Vagina (tissue), 2 donors: ENCODE measurements around the gene CCDC87. TPM values are rescaled to one million over a fixed set of nuclear protein-coding genes. Genes with fewer than 3 reads are reported as not detected.

Source experiments
- DNase-seq, 2 donors: peaks; one replicate each; pipeline ENCODE4 v3.0.0-alpha.2; 2017; ENCODE audit errors: extremely low spot score in 2 of 2
- H3K27ac ChIP-seq: fragments of 200-600 bp; sonication (generic); one replicate; pipeline ENCODE4 v1.5.1; 2019
- H3K27me3 ChIP-seq: fragments of 200-600 bp; sonication (generic); one replicate; pipeline ENCODE4 v1.5.1; 2019
- H3K36me3 ChIP-seq, 2 donors: fragments of 200-600 bp; sonication (generic); one replicate each; pipeline ENCODE4 v1.5.1; 2017 to 2019
- H3K4me1 ChIP-seq: fragments of 200-600 bp; sonication (generic); one replicate; pipeline ENCODE4 v1.5.1; 2019
- H3K4me3 ChIP-seq, 2 donors: fragments of 200-600 bp; sonication (generic); 1 replicate in 1 of 2; 2 replicates in 1 of 2; pipeline ENCODE4 v1.5.1; 2016 to 2019
- H3K9me3 ChIP-seq: fragments of 200-600 bp; sonication (generic); one replicate; pipeline ENCODE4 v1.5.1; 2019
- CTCF ChIP-seq, 3 experiments: fragments of 450-650 bp in 2 of 3; fragments of 200-600 bp in 1 of 3; sonication (generic) in 1 of 3; IDR thresholded peaks; one replicate each; pipeline ENCODE4 v1.5.1; 2017 to 2019; ENCODE audit warnings: antibody characterized with exemption in 3 of 3, mild to moderate bottlenecking in 2 of 3, moderate library complexity in 2 of 3
- POLR2A ChIP-seq, 2 donors: fragments of 450-650 bp; IDR thresholded peaks; one replicate each; pipeline ENCODE4 v1.6.1; 2017; ENCODE audit warnings: antibody characterized with exemption in 2 of 2, mild to moderate bottlenecking in 2 of 2, moderate library complexity in 2 of 2
- POLR2AphosphoS5 ChIP-seq, 2 donors: sonication (generic); formaldehyde crosslinking; IDR thresholded peaks; one replicate each; pipeline ENCODE4 v1.9.0; 2017; ENCODE audit warnings: antibody characterized with exemption in 2 of 2, mild to moderate bottlenecking in 2 of 2, low read depth in 1 of 2; ENCODE audit not compliant: insufficient read depth in 1 of 2
- intact Hi-C: fragments of 100-400 bp; cut with DNase I; formaldehyde crosslinking; loops from one replicate; pipeline ENCODE4 v1.15.1; 2023
- total RNA-seq: library from RNA; depleted of rRNA; stranded (reverse); fragments of >200 nt; gene quantifications from one replicate; pipeline ENCODE4 v1.2.3, GENCODE V29; 2016

CCDC87 gene
- total RNA-seq, 1 donor from 2014 or later = 0.74 TPM

GRCh38 chr11:66564538-66564937 lies 28.3 kb downstream of the CCDC87 start:
- no peak for TF ChIP-seq POLR2AphosphoS5 (IDR thresholded peaks at IDR 0.05; ENCODE audit: insufficient read depth in 1 of 2, low read depth in 1 of 2)
- TF ChIP-seq POLR2A (IDR thresholded peaks at IDR 0.05) = no peak
- TF ChIP-seq CTCF (IDR thresholded peaks at IDR 0.05) = no peak
- DNase-seq = no peak

GRCh38 chr11:66563832-66564231 lies 29.0 kb downstream of the CCDC87 start:
- peaks cover 23% of the 10 kb centered on the region for H3K4me1 ChIP-seq
- intact Hi-C loops = no loop called here
- no peak overlapping the region for H3K4me3 ChIP-seq
- H3K27me3 ChIP-seq = no peaks in the 10 kb centered on the region
- H3K36me3 ChIP-seq = no peaks in the 10 kb centered on the region
- no peak overlapping the region for H3K27ac ChIP-seq
- TF ChIP-seq POLR2AphosphoS5 (IDR thresholded peaks at IDR 0.05; ENCODE audit: insufficient read depth in 1 of 2, low read depth in 1 of 2) (no peak), CTCF (IDR thresholded peaks at IDR 0.05) (no peak), POLR2A (IDR thresholded peaks at IDR 0.05) (no peak)
- DNase-seq = peak in 1 of 2 donors; percentile 47
- no peaks in the 10 kb centered on the region for H3K9me3 ChIP-seq

More at GRCh38 chr11:66564538-66564937, 28.3 kb downstream of the CCDC87 start:
- no peaks in the 10 kb centered on the region for H3K27me3 ChIP-seq
- H3K27ac ChIP-seq = no peak overlapping the region
- peaks cover 22% of the 10 kb centered on the region for H3K4me1 ChIP-seq
- H3K36me3 ChIP-seq = no peaks in the 10 kb centered on the region
- no peaks in the 10 kb centered on the region for H3K9me3 ChIP-seq
- no peak overlapping the region for H3K4me3 ChIP-seq
- intact Hi-C loops = no loop called here

- DNase-seq = no peak
- peaks cover 23% of the 10 kb centered on the region for H3K4me1 ChIP-seq
- H3K36me3 ChIP-seq = no peaks in the 10 kb centered on the region
- H3K9me3 ChIP-seq = no peaks in the 10 kb centered on the region
- intact Hi-C loops = no loop called here
- no peak overlapping the region for H3K27ac ChIP-seq
- TF ChIP-seq CTCF (IDR thresholded peaks at IDR 0.05) = no peak
- TF ChIP-seq POLR2AphosphoS5 (IDR thresholded peaks at IDR 0.05; ENCODE audit: insufficient read depth in 1 of 2, low read depth in 1 of 2) = no peak
- no peak for TF ChIP-seq POLR2A (IDR thresholded peaks at IDR 0.05)
- no peak overlapping the region for H3K4me3 ChIP-seq
- no peaks in the 10 kb centered on the region for H3K27me3 ChIP-seq
Observed at GRCh38 chr11:66562907-66563583, 29.8 kb downstream of the CCDC87 start.

- H3K4me3 ChIP-seq = no peak overlapping the region
- H3K9me3 ChIP-seq = no peaks in the 10 kb centered on the region
- H3K36me3 ChIP-seq = no peaks in the 10 kb centered on the region
- H3K4me1 ChIP-seq = peaks cover 16% of the 10 kb centered on the region
- no peak overlapping the region for H3K27ac ChIP-seq
- no peak for DNase-seq
- no peaks in the 10 kb centered on the region for H3K27me3 ChIP-seq
- no peak for TF ChIP-seq POLR2A (IDR thresholded peaks at IDR 0.05)
- no peak for TF ChIP-seq CTCF (IDR thresholded peaks at IDR 0.05)
- TF ChIP-seq POLR2AphosphoS5 (IDR thresholded peaks at IDR 0.05; ENCODE audit: insufficient read depth in 1 of 2, low read depth in 1 of 2) = no peak
- intact Hi-C loops = no loop called here
Observed at GRCh38 chr11:66562275-66562674, 30.6 kb downstream of the CCDC87 start.

- DNase-seq = no peak
- no peak overlapping the region for H3K4me3 ChIP-seq
- H3K9me3 ChIP-seq = no peaks in the 10 kb centered on the region
- H3K36me3 ChIP-seq = no peaks in the 10 kb centered on the region
- H3K27me3 ChIP-seq = no peaks in the 10 kb centered on the region
- H3K4me1 ChIP-seq = peaks cover 12% of the 10 kb centered on the region
- no peak overlapping the region for H3K27ac ChIP-seq
- TF ChIP-seq POLR2AphosphoS5 (IDR thresholded peaks at IDR 0.05; ENCODE audit: insufficient read depth in 1 of 2, low read depth in 1 of 2) (no peak), CTCF (IDR thresholded peaks at IDR 0.05) (no peak), POLR2A (IDR thresholded peaks at IDR 0.05) (no peak)
- intact Hi-C loops = no loop called here
Observed at GRCh38 chr11:66561975-66562248, 31.0 kb downstream of the CCDC87 start.
